HG02852 (cell line): ENCODE results near the gene RAP2B.
"Not testable (repeated sequence)": the region's sequence is repeated elsewhere in the genome, so short reads cannot be mapped to it uniquely, and the experiment has no call there.

Experiments
- ATAC-seq: cut with Tn5 transposase; IDR thresholded peaks from one replicate; pipeline ENCODE4 v1.9.1; 2021; ENCODE audit warnings: mild to moderate bottlenecking, moderate library complexity; ENCODE audit not compliant: unreplicated experiment

Gene RAP2B

DNA sequence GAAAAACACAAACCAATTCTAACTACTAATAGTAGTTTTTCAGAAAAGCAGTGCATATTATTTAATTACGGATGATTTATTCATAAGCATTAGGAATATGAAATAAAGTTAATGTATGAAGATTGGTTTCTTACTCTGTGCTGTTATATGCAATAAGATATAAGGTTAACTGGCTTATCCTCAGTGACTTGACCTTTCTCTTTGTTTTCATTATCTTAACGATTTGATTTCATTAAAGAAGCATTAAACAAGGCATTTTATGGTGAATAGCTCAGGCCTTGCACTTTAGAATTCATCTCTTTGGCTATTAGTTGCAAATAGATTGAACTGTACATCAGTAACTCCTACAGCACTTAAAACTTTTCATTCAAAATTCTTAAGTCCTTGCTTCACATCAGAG, 28.9 kb downstream of the RAP2B start:
- no peak for ATAC-seq

DNA sequence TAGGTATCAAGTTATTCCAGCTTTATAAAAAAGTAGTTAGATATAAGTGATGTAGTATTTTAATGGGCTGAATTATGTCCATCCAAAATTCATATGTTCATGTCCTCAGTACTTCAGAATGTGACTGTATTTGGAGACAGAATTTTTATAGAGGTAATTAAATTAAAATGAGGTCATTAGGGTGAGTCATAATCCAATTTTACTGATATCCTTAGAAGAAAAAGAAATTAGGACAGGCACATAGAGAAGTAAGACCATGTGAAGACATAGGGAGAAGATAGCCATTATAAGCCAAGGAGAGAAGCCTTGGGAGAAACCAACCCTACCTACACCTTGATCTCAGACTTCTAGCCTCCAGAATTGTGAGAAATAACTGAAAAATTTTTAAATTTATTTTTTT, 30.3 kb downstream of the RAP2B start:
- no peak for ATAC-seq

DNA sequence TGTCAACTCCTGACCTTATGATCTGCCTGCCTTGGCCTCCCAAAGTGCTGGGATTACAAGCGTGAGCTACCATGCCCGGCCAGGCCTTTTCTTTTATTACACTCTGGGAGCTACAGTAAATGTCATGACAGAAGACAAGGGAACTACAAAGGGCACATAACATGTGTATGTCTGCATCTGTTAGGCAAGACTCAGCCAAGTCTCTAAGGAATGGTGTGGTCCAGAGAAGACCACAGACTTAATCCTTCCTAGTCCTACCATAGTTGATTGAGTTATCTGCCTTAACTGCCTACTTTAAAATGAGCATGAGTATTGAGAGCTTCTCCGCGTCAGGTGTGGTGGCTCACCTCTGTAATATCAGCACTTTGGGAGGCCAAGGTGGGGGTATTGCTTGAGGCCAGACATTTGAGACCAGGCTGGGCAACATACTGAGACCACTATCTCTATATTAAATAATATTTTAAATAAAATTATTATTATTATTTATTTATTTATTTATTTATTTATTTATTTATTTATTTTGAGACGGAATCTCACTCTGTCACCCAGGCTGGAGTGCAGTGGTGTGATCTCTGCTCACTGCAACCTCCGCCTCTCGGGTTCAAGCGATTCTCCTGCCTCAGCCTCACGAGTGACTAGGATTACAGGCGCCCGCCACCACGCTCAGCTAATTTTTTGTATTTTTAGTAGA, 31.9 kb downstream of the RAP2B start:
- not testable (repeated sequence) for ATAC-seq

DNA sequence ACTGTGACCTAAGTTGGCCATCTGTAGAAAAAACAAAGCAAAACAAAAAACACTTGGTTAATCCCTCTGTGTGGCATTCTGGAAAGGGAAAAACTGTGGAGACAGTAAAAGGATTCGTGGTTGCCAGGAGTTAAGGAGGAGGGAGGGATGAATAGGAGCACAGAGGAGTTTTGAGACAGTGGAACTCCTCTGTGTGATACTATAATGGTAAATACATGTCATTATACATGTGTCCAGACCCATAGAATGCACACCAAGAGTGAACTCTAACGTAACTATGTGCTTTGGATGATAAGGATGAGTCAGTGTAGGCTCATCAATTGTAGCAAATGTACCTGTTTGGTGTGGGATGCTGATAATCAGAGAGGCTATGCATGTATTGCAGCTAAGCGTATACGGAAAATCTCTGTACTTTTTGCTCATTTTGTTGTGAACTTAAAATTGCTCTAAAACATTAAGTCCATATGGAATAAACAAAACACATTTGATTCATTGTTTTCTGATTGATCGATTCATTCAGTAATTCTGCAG, 33.4 kb downstream of the RAP2B start:
- no peak for ATAC-seq

DNA sequence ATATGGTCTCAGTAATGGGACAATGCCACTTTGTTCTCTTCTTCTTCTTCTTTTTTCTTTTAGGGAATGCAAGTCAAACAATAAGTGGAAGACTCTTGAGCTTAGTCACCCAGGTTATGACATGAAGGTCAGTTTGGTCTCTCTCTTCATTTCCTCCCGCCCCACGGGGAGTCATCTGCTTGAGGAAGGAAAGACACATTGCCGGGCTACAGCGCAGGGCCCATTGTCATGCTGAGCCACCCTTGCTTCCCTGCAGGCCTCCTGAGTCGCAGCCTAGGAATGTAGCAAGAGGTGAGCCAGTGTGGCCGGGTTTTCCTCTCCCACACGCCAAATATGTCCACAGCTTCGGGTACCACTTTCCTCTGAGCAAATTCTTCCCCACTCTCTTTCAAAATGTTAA, 47.6 kb downstream of the RAP2B start:
- no peak for ATAC-seq

DNA sequence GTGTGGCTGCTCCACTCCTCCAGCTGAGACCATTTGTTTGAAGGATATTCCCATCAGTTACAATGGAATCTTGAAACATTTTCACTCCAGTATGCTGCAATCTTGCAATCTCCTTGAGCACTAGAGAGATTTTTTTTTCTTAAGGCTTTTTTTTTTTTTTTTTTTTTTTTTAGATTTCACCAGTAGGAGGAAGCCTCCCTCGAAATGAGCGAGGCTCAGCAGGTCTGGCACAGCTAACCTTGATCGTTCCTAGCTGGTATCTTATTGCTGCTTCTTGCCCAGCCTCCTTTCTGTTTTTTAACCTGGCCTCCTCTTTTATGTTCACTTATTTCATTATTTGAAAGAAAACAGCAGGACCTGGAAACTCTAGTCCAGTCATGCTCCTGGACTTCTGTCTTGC, 48.1 kb downstream of the RAP2B start:
- no peak for ATAC-seq

DNA sequence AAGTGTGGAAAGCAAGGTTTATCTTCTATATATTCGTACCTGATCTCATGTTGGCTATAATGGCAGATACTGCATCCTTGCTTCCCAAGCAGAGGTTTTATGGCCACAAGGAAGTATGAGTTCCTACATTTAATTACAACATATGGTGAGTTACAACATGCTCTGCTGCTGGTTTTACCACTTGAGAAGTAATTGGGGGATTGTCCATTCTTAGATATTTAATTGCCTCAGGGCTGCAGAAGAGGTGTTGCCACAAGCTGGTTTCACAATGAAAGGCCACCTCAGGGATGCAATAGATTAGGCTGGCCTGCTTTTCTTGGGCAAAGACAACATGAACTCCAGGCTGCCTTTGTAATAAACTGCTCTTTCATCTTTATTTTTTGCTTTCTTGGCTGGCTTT, 48.6 kb downstream of the RAP2B start:
- ATAC-seq = no peak

DNA sequence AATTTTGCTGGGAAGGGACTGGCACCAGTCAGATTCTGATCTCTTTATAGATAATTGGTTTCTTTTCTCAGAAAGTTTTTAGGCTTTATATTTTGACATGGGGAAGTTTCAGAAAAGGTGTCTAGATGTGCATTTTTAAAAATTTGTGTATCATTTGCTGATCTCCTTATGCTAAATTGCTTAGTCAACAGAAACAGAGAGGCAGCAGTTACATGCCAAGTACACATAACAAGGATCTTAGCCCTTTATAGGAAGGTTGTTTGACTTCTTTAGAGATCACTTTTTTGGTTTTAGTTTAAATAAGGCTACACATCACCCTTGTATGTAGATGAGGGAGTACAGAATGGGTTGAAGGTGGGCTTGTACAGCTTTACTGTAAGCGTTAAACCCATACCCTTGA, 53.5 kb downstream of the RAP2B start:
- no peak for ATAC-seq

DNA sequence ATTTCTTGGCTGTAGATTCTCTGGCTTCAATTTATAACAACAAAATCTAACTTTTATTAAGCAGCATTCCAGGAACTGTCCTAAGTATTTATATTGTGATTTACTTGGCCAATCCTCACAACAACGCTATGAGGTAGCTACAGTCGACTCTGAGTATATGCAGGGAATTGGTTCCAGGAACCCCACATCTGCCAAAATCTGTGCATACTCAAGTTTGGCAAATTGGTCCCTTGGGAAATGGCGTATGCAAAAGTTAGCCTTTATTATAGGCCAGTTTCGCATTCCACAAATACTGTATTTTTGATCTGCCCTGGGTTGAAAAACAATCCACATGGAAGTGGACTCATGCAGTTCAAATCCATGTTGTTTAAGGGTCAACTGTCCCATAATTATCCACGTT, 53.9 kb downstream of the RAP2B start:
- no peak for ATAC-seq

DNA sequence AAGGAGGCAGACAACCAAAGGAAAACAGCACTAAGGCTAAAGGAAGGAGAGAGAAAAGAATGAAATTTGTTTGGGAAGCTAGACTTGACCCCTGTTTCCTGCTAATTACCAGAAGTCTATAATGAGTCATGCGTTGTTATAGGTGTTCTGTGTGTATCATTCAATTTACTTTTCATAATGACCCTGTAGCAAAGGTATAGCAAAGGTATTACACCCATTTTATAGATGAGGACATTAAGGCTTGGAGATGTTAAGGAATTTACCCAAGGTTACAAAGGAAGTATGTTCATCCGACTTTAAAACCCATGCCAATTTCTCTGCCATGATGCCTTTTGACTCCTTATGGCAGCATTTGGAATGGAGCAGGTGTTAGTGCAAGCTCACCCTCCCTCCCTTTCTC, 54.9 kb downstream of the RAP2B start:
- ATAC-seq = no peak

DNA sequence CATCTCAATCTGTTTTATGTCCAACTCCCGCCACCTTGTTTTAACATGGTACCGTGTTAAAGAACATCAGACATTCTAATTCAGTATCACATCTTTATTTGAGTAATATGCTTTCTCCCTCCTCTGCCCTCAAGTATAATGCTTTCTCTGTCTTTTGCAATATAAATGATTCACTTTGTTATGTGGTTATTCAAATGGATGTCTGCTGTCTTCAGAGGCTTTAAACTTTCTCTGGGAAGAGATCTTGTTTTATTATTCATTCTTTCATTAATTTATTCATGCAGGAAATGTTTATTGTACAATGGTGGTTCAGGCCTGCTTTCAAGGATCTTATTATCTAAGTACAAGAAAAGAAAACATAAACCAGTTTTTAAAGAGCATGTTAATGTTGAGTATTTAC, 57.1 kb downstream of the RAP2B start:
- ATAC-seq = no peak
